ENCODE results near the gene DNAJA3.

DNA sequence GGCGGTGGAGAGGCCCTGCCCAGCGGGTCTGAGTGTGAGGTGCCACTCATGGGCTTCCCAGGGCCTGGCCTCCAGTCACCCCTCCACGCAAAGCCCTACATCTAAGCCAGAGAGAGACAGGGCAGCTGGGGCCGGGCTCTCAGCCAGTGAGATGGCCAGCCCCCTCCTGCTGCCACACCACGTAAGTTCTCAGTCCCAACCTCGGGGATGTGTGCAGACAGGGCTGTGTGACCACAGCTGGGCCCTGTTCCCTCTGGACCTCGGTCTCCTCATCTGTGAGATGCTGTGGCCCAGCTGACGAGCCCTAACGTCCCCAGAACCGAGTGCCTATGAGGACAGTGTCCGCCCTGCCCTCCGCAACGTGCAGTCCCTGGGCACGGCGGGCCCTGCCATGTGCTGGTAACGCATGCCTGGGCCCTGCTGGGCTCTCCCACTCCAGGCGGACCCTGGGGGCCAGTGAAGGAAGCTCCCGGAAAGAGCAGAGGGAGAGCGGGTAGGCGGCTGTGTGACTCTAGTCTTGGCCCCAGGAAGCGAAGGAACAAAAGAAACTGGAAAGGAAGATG is 42.8 kb upstream of the DNAJA3 start:
- TF ChIP-seq, protein P1, sequence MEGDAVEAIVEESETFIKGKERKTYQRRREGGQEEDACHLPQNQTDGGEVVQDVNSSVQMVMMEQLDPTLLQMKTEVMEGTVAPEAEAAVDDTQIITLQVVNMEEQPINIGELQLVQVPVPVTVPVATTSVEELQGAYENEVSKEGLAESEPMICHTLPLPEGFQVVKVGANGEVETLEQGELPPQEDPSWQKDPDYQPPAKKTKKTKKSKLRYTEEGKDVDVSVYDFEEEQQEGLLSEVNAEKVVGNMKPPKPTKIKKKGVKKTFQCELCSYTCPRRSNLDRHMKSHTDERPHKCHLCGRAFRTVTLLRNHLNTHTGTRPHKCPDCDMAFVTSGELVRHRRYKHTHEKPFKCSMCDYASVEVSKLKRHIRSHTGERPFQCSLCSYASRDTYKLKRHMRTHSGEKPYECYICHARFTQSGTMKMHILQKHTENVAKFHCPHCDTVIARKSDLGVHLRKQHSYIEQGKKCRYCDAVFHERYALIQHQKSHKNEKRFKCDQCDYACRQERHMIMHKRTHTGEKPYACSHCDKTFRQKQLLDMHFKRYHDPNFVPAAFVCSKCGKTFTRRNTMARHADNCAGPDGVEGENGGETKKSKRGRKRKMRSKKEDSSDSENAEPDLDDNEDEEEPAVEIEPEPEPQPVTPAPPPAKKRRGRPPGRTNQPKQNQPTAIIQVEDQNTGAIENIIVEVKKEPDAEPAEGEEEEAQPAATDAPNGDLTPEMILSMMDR (conservative IDR thresholded peaks at IDR 0.05; ENCODE audit: low read depth, low read length): no peak
- TF ChIP-seq EZH2 (IDR thresholded peaks at IDR 0.05; ENCODE audit: borderline replicate concordance, low read depth, low read length, poor library complexity, severe bottlenecking): no peak
